H1 (cell line): ENCODE measurements around the gene FAM174B.

Experiments
- BCL11A ChIP-seq, 2 experiments: IDR thresholded peaks; one replicate each; pipeline ENCODE4 v1.6.1; 2011; ENCODE audit warnings: low read depth in 2 of 2, low read length in 2 of 2, mild to moderate bottlenecking in 2 of 2
- CREB1 ChIP-seq: IDR thresholded peaks from 2 replicates; pipeline ENCODE4 v1.6.1; 2012; ENCODE audit warnings: inconsistent platforms
- CTCF ChIP-seq, 3 experiments: IDR thresholded peaks; 1 replicate in 2 of 3; 2 replicates in 1 of 3; pipeline versions ENCODE4 v1.5.1 to v1.6.1; 2011; ENCODE audit warnings: low read length in 3 of 3, mild to moderate bottlenecking in 3 of 3, inconsistent platforms in 2 of 3, low read depth in 1 of 3, moderate library complexity in 1 of 3; ENCODE audit not compliant: insufficient read depth in 1 of 3; ENCODE audit errors: control extremely low read depth in 1 of 3
- EP300 ChIP-seq, 2 experiments: IDR thresholded peaks; 1 replicate in 1 of 2; 2 replicates in 1 of 2; pipeline ENCODE4 v1.6.1; 2011 to 2012; ENCODE audit warnings: low read depth in 2 of 2, low read length in 2 of 2, mild to moderate bottlenecking in 2 of 2, borderline replicate concordance in 1 of 2, inconsistent platforms in 1 of 2, moderate library complexity in 1 of 2
- EZH2 ChIP-seq: fragments of 200-600 bp; sonication (generic); IDR thresholded peaks from 2 replicates; pipeline ENCODE4 v1.7.1; 2012; ENCODE audit warnings: low read depth, mild to moderate bottlenecking, moderate library complexity, low read length, inconsistent platforms; ENCODE audit not compliant: severe bottlenecking
- NRF1 ChIP-seq: IDR thresholded peaks from 2 replicates; pipeline ENCODE4 v1.6.1; 2011; ENCODE audit warnings: mild to moderate bottlenecking, low read depth, low read length, improper control_type of control experiment
- POLR2A ChIP-seq, 2 experiments: IDR thresholded peaks; 1 replicate in 1 of 2; 2 replicates in 1 of 2; pipeline ENCODE4 v1.6.1; 2011; ENCODE audit warnings: low read depth in 2 of 2, low read length in 2 of 2, mild to moderate bottlenecking in 2 of 2; ENCODE audit errors: control extremely low read depth in 1 of 2
- RAD21 ChIP-seq, 2 experiments: IDR thresholded peaks in 1 of 2; conservative IDR thresholded peaks in 1 of 2; 2 replicates each; pipeline ENCODE4 v1.6.1; 2011; ENCODE audit warnings: low read depth in 2 of 2, low read length in 2 of 2, improper control_type of control experiment in 1 of 2, inconsistent platforms in 1 of 2, mild to moderate bottlenecking in 1 of 2, moderate library complexity in 1 of 2
- SIX5 ChIP-seq: IDR thresholded peaks from 2 replicates; pipeline ENCODE4 v1.6.1; 2011; ENCODE audit warnings: mild to moderate bottlenecking, low read depth, low read length
- SRF ChIP-seq: IDR thresholded peaks from 2 replicates; pipeline ENCODE4 v1.6.1; 2011; ENCODE audit warnings: mild to moderate bottlenecking, low read depth, low read length, moderate library complexity
- TCF12 ChIP-seq: IDR thresholded peaks from 2 replicates; pipeline ENCODE4 v1.6.1; 2011; ENCODE audit warnings: low read depth, mild to moderate bottlenecking, low read length

GRCh38 chr15:92614791-92615785, 40.5 kb downstream of the FAM174B start:
- TF ChIP-seq NRF1 (no peak), CTCF (IDR thresholded peaks at IDR 0.05; ENCODE audit: control extremely low read depth in 1 of 3, insufficient read depth in 1 of 3, low read depth in 1 of 3, low read length in 3 of 3) (no peak), POLR2A (IDR thresholded peaks at IDR 0.05; ENCODE audit: control extremely low read depth in 1 of 2, low read depth in 2 of 2, low read length in 2 of 2) (no peak), EZH2 (no peak), SRF (no peak), CREB1 (no peak), TCF12 (no peak), BCL11A (IDR thresholded peaks at IDR 0.05; ENCODE audit: low read depth in 2 of 2, low read length in 2 of 2) (no peak), SIX5 (no peak), RAD21 (IDR thresholded peaks at IDR 0.05 in 1 of 2, conservative IDR thresholded peaks at IDR 0.05 in 1 of 2; ENCODE audit: low read depth in 2 of 2, low read length in 2 of 2) (no peak), EP300 (IDR thresholded peaks at IDR 0.05; ENCODE audit: borderline replicate concordance in 1 of 2, low read depth in 2 of 2, low read length in 2 of 2) (no peak)
